PC-3 (cell line): ENCODE results near the gene PRELID2. TPM values are rescaled to one million over a fixed set of nuclear protein-coding genes. Genes with fewer than 3 reads are reported as not detected.

Experiments used
- ATAC-seq: fragments of 200-7000 bp; cut with Tn5 transposase; 2 replicates; pipeline ENCODE4 v1.9.1; 2020; ENCODE audit warnings: mild to moderate bottlenecking, moderate library complexity
- BruUV-seq: library from RNA; stranded (reverse); fragments of 400-500 nt; replicated peaks from 2 replicates; lab custom pipeline; 2021; lab: Mats Ljungman, UMichigan
- CTCF ChIA-PET: fragments of 300-600 bp; sonication (Branson Sonifier 250); formaldehyde crosslinking; loops from one replicate; lab custom pipeline; 2022; ENCODE audit warnings: antibody characterized with exemption; lab: Charles Lee
- POLR2A ChIA-PET: fragments of 300-600 bp; sonication (Branson Sonifier 250); formaldehyde crosslinking; loops from one replicate; lab custom pipeline; 2022; ENCODE audit warnings: antibody characterized with exemption; ENCODE audit not compliant: unreplicated experiment; lab: Charles Lee
- DNase-seq: peaks from one replicate; pipeline ENCODE4 v3.0.0-alpha.2; 2015
- H2AFZ ChIP-seq: fragments of 300-600 bp; sonication (generic); 2 replicates; pipeline ENCODE4 v1.6.0; 2016; ENCODE audit warnings: antibody characterized with exemption, low read length
- H3F3A ChIP-seq: fragments of 300-600 bp; sonication (generic); one replicate; pipeline ENCODE4 v1.6.0; 2017; ENCODE audit warnings: antibody characterized with exemption, low read length, control low read depth, mild to moderate bottlenecking; ENCODE audit not compliant: unreplicated experiment
- H3K27ac ChIP-seq: fragments of 300-600 bp; sonication (generic); 2 replicates; pipeline ENCODE4 v1.5.1; 2016; ENCODE audit warnings: mild to moderate bottlenecking, low read length
- H3K27me3 ChIP-seq: fragments of 300-600 bp; sonication (generic); 2 replicates; pipeline ENCODE4 v1.6.1; 2016; ENCODE audit warnings: low read length, mixed read lengths
- H3K36me3 ChIP-seq: fragments of 300-600 bp; sonication (generic); 2 replicates; pipeline ENCODE4 v1.6.1; 2016; ENCODE audit warnings: low read depth, mixed run types, low read length, mixed read lengths
- H3K4me1 ChIP-seq: fragments of 300-600 bp; sonication (generic); 2 replicates; pipeline ENCODE4 v1.5.1; 2016; ENCODE audit warnings: low read length; ENCODE audit not compliant: insufficient read depth
- H3K4me2 ChIP-seq: fragments of 300-600 bp; sonication (generic); 2 replicates; pipeline ENCODE4 v1.6.0; 2016; ENCODE audit warnings: low read length
- H3K4me3 ChIP-seq: fragments of 300-600 bp; sonication (generic); 2 replicates; pipeline ENCODE4 v1.5.1; 2016; ENCODE audit warnings: mild to moderate bottlenecking, low read length, mixed read lengths
- H3K79me2 ChIP-seq: fragments of 300-600 bp; sonication (generic); 2 replicates; pipeline ENCODE4 v1.6.1; 2017; ENCODE audit warnings: low read length, mixed read lengths
- H3K9ac ChIP-seq: fragments of 300-600 bp; sonication (generic); 2 replicates; pipeline ENCODE4 v1.6.0; 2016; ENCODE audit warnings: mild to moderate bottlenecking, low read length
- H3K9me2 ChIP-seq: fragments of 300-600 bp; sonication (generic); replicated peaks from 2 replicates; pipeline ENCODE4 v1.6.1; 2016; ENCODE audit warnings: mixed run types, low read length, mixed read lengths
- H3K9me3 ChIP-seq: fragments of 300-600 bp; sonication (generic); 2 replicates; pipeline ENCODE4 v1.6.1; 2016; ENCODE audit warnings: low read length, mixed read lengths
- H4K20me1 ChIP-seq: fragments of 300-600 bp; sonication (generic); 2 replicates; pipeline ENCODE4 v1.6.1; 2016; ENCODE audit warnings: low read length, mixed read lengths
- CTCF ChIP-seq: fragments of 300-600 bp; sonication (generic); conservative IDR thresholded peaks from 2 replicates; pipeline ENCODE4 v1.5.1; 2017; ENCODE audit warnings: antibody characterized with exemption, low read depth, mild to moderate bottlenecking, low read length
- EZH2 ChIP-seq: fragments of 300-600 bp; sonication (generic); IDR thresholded peaks from one replicate; pipeline ENCODE4 v1.6.1; 2017; ENCODE audit warnings: antibody characterized with exemption, mild to moderate bottlenecking, low read length; ENCODE audit not compliant: unreplicated experiment
- EZH2phosphoT487 ChIP-seq: fragments of 300-600 bp; sonication (generic); IDR thresholded peaks from 2 replicates; pipeline ENCODE4 v1.6.1; 2018; ENCODE audit warnings: mild to moderate bottlenecking, antibody characterized with exemption, low read length, borderline replicate concordance
- intact Hi-C: fragments of 100-400 bp; cut with micrococcal nuclease; formaldehyde crosslinking; loops from 2 replicates; pipeline ENCODE4 v1.9.0; 2023
- total RNA-seq: library from RNA; depleted of rRNA; stranded (reverse); fragments of >200 nt; gene quantifications from 2 replicates; pipeline ENCODE4 v1.2.3, GENCODE V29; 2014

The PRELID2 gene
- total RNA-seq, 1 experiment from 2014 or later, result 23.7 TPM

GRCh38 chr5:145872914-145873313, 37.8 kb upstream of the PRELID2 start, which contains the start of gene GRXCR2:
Gene GRXCR2, minus strand, starts transcription at chr5:145873014. Its CDS starts 46 bp downstream, at chr5:145872968.
- no peak within 1 kb of the TSS for H3K4me2 ChIP-seq
- no peaks in the 10 kb centered on the region for H3K9me3 ChIP-seq
- TF ChIP-seq EZH2phosphoT487, result no peak
- TF ChIP-seq CTCF, result no peak
- TF ChIP-seq EZH2, result no peak
- no peak within 1 kb of the TSS for H3K27ac ChIP-seq
- H2AFZ ChIP-seq, result no peak within 1 kb of the TSS
- ChIA-PET CTCF (no interaction called here), POLR2A (no interaction called here)
- H3K27me3 ChIP-seq, result no peaks in the 10 kb centered on the region
- ATAC-seq (no peak), DNase-seq (no peak)
- H3K4me3 ChIP-seq, result no peak within 1 kb of the TSS
- intact Hi-C loops, result no loop called here
- BruUV-seq, result no TSS peak
- H3K36me3 ChIP-seq, result no peaks in the 10 kb centered on the region
- H4K20me1 ChIP-seq, result no peaks in the 10 kb centered on the region
- H3K4me1 ChIP-seq, result no peaks in the 10 kb centered on the region
- H3F3A ChIP-seq, result no peaks in the 10 kb centered on the region
- H3K79me2 ChIP-seq, result no peaks in the 10 kb centered on the region
- H3K9ac ChIP-seq, result no peak within 1 kb of the TSS
- H3K9me2 ChIP-seq, result no peaks in the 10 kb centered on the region

- Histone ChIP-seq H3K4me3 (no peak overlapping the region), H3K4me1 (no peaks in the 10 kb centered on the region), H3K79me2 (no peaks in the 10 kb centered on the region), H3K9ac (no peak overlapping the region), H3K4me2 (no peak overlapping the region), H3K27ac (no peak overlapping the region), H3K9me3 (no peaks in the 10 kb centered on the region), H4K20me1 (no peaks in the 10 kb centered on the region), H3K9me2 (no peaks in the 10 kb centered on the region), H2AFZ (no peak overlapping the region), H3K27me3 (no peaks in the 10 kb centered on the region), H3K36me3 (no peaks in the 10 kb centered on the region), H3F3A (no peaks in the 10 kb centered on the region)
- CTCF ChIA-PET, result no interaction called here
- POLR2A ChIA-PET, result no interaction called here
- no peak for TF ChIP-seq EZH2
- intact Hi-C loops, result no loop called here
- BruUV-seq, result no TSS peak
- DNase-seq (no peak), ATAC-seq (no peak)
These were observed 37.3 kb upstream of the PRELID2 start for GRCh38 chr5:145872486-145872885.

- BruUV-seq, result no TSS peak
- H3F3A ChIP-seq, result no peaks in the 10 kb centered on the region
These were observed 34.6 kb upstream of the PRELID2 start for GRCh38 chr5:145869753-145870152.

More at GRCh38 chr5:145869753-145870152, 34.6 kb upstream of the PRELID2 start:
- H3K9ac ChIP-seq, result no peak overlapping the region
- intact Hi-C loops, result no loop called here
- no peak overlapping the region for H3K27ac ChIP-seq
- TF ChIP-seq EZH2 (no peak), CTCF (no peak), EZH2phosphoT487 (no peak)
- CTCF ChIA-PET, result no interaction called here
- H3K4me2 ChIP-seq, result no peak overlapping the region
- no peaks in the 10 kb centered on the region for H3K4me1 ChIP-seq
- H3K36me3 ChIP-seq, result no peaks in the 10 kb centered on the region
- DNase-seq (no peak), ATAC-seq (no peak)
- no peak overlapping the region for H3K4me3 ChIP-seq
- H3K27me3 ChIP-seq, result no peaks in the 10 kb centered on the region
- POLR2A ChIA-PET, result no interaction called here
- no peaks in the 10 kb centered on the region for H3K79me2 ChIP-seq
- no peaks in the 10 kb centered on the region for H4K20me1 ChIP-seq
- H3K9me2 ChIP-seq, result no peaks in the 10 kb centered on the region
- H2AFZ ChIP-seq, result no peak overlapping the region
- H3K9me3 ChIP-seq, result no peaks in the 10 kb centered on the region
